22Rv1 (cell line): ENCODE measurements around the gene ABCD3.
A peak's percentile ranks its signal among the peaks of the same experiment; 100 is the strongest.

ENCODE experiments used
- H3K27ac ChIP-seq: fragments of 450-650 bp; 2 replicates; pipeline ENCODE4 v1.5.1; 2017
- CTCF ChIP-seq: fragments of 450-650 bp; IDR thresholded peaks from 2 replicates; pipeline ENCODE4 v1.5.1; 2017; ENCODE audit warnings: mild to moderate bottlenecking
- ZFX ChIP-seq: fragments of 450-650 bp; IDR thresholded peaks from 2 replicates; pipeline ENCODE4 v1.6.1; 2017; ENCODE audit warnings: antibody characterized with exemption, borderline replicate concordance

ABCD3 gene

GRCh38 chr1:94481473-94481933, 63.3 kb downstream of the ABCD3 start:
- no peak overlapping the region for H3K27ac ChIP-seq
- peak; percentile 91 for TF ChIP-seq CTCF
- no peak for TF ChIP-seq ZFX

DNA sequence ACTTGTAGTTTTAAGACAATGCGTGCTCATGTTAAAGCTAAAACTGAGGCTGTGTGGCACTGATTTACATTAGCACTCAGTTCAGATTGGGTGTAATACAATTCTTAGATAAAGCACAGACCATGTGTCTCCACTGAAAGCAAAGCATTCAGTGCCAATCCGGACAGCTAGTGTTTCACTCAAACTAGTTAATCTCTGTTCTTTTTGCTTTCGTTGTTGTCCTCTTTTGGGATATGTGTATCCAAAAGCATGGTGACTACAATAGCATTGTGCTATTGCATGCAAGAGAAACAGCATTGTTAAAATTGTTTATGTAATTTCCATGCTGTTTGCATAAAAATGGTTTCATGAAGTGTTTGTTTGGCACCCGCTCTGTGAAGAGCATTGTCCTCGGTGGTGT, 68.8 kb downstream of the ABCD3 start:
- H3K27ac ChIP-seq: no peak overlapping the region
- TF ChIP-seq CTCF (no peak), ZFX (no peak)

- no peak overlapping the region for H3K27ac ChIP-seq
- TF ChIP-seq CTCF (no peak), ZFX (no peak)
These were observed 72.4 kb downstream of the ABCD3 start for GRCh38 chr1:94490556-94490955.

DNA sequence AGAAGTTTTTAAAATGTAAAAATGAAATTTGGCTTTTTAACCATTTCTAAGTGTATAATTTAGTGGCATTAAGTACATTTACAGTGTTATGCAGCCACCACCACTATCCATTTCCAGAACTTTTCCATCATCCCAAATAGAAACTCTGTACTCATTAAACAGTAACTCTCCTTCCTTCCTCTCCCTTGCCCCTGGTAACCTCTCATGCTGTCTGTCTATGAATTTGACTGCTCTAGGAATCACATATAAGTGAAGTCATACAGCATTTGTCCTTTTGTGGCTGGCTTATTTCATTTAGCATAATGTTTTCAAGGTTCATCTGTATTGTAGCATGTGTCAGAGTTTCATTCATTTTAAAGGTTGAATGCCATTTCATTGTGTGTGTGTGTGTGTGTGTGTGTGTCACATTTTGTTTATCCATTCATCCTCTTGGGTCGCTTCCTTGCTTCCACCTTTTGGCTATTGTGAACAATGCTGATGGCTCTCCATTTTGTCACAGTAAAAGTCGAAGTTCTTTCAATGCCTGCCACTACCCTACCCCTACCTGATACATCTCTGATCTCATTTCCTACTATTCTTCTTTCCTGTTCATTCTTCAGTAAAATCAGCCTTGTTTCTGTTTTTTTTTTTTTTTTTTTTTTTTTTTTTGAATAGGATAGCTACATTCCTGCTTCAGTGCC, 78.0 kb downstream of the ABCD3 start:
- no peak overlapping the region for H3K27ac ChIP-seq
- TF ChIP-seq ZFX (no peak), CTCF (no peak)

DNA sequence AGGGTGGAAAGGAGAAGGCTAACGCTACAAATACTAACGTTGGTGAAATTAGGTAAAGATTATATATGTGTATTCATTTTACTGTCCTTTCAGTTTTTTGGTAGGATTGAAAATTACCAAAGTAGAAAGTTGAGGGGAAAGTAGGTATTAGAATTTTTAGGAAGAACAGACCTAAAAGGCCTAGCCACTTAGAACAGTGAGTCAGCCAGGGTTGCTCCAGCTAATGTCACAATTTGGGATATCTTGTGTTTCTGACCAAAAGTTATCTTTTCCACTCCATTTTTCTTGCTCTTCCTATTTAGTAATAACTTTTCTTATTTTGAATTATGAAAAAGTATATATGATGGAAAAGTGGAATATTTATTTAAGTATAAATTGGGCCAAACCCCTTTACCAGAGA, 83.2 kb downstream of the ABCD3 start:
- H3K27ac ChIP-seq: no peak overlapping the region
- TF ChIP-seq CTCF: no peak
- TF ChIP-seq ZFX: no peak

- TF ChIP-seq ZFX (no peak), CTCF (no peak)
- no peak overlapping the region for H3K27ac ChIP-seq
These were observed 83.7 kb downstream of the ABCD3 start for GRCh38 chr1:94501935-94502334.

GRCh38 chr1:94503153-94503552, 85.0 kb downstream of the ABCD3 start:
- H3K27ac ChIP-seq: no peak overlapping the region
- TF ChIP-seq CTCF (no peak), ZFX (no peak)
